GM06990 (cell line): ENCODE results near the gene APOBEC3C.
A peak's percentile ranks its signal among the peaks of the same experiment; 100 is the strongest.
"Not testable (repeated sequence)": the region's sequence is repeated elsewhere in the genome, so short reads cannot be mapped to it uniquely, and the experiment has no call there.

ENCODE experiments used
- DNase-seq: peaks from one replicate; pipeline ENCODE4 v3.0.0-alpha.2; 2011; ENCODE audit not compliant: insufficient read length; ENCODE audit errors: extremely low read depth
- H3K27me3 ChIP-seq: replicated peaks from 2 replicates; pipeline ENCODE4 v1.6.0; 2011; ENCODE audit warnings: low read length; ENCODE audit not compliant: control insufficient read depth, insufficient read depth
- H3K36me3 ChIP-seq: 2 replicates; pipeline ENCODE4 v1.5.1; 2011; ENCODE audit warnings: low read length; ENCODE audit not compliant: control insufficient read depth, insufficient read depth
- H3K4me3 ChIP-seq: replicated peaks from 2 replicates; pipeline ENCODE4 v1.5.1; 2011; ENCODE audit warnings: low read depth, mild to moderate bottlenecking, control low read depth, low read length
- CTCF ChIP-seq: IDR thresholded peaks from 2 replicates; pipeline ENCODE4 v1.5.1; 2011; ENCODE audit warnings: low read length, control low read depth, mild to moderate bottlenecking, inconsistent platforms; ENCODE audit not compliant: insufficient read depth, poor library complexity, severe bottlenecking

Gene APOBEC3C

GRCh38 chr22:39039306-39040126 is 25.5 kb downstream of the APOBEC3C start:
- no peaks in the 10 kb centered on the region for H3K27me3 ChIP-seq
- no peak for TF ChIP-seq CTCF
- peak overlapping the region; percentile 85 for H3K4me3 ChIP-seq
- H3K36me3 ChIP-seq: no peaks in the 10 kb centered on the region; the same call in 1 of the 2 replicates
- DNase-seq: no peak

GRCh38 chr22:39040155-39040537 is 26.1 kb downstream of the APOBEC3C start:
- H3K27me3 ChIP-seq, DNase-seq, H3K36me3 ChIP-seq: not testable (repeated sequence)
- peak overlapping the region; percentile 85 for H3K4me3 ChIP-seq

GRCh38 chr22:39040538-39041296 is 26.7 kb downstream of the APOBEC3C start, which contains the start of gene APOBEC3F:
TSS of gene APOBEC3F (plus strand) at chr22:39040864. CDS start at chr22:39040961, 97 bp downstream.
- not testable (repeated sequence) for H3K36me3 ChIP-seq, H3K27me3 ChIP-seq
- peak within 1 kb of the TSS; percentile 85 for H3K4me3 ChIP-seq
- DNase-seq: peak; percentile 49

- Histone ChIP-seq H3K27me3 (no peaks in the 10 kb centered on the region), H3K36me3 (peaks cover 1% of the 10 kb centered on the region), H3K4me3 (peak overlapping the region; percentile 85)
- no peak for TF ChIP-seq CTCF
- no peak for DNase-seq
Observed at GRCh38 chr22:39041908-39042307, 27.9 kb downstream of the APOBEC3C start.

- not testable (repeated sequence) for H3K4me3 ChIP-seq, H3K27me3 ChIP-seq, H3K36me3 ChIP-seq, DNase-seq
Observed at GRCh38 chr22:39043063-39043462, 29.0 kb downstream of the APOBEC3C start.

GRCh38 chr22:39045136-39045535 is 31.1 kb downstream of the APOBEC3C start:
- not testable (repeated sequence) for H3K4me3 ChIP-seq, DNase-seq, H3K27me3 ChIP-seq

GRCh38 chr22:39049486-39049885 is 35.4 kb downstream of the APOBEC3C start:
- DNase-seq, H3K4me3 ChIP-seq, H3K36me3 ChIP-seq, H3K27me3 ChIP-seq: not testable (repeated sequence)

More at GRCh38 chr22:39045136-39045535, 31.1 kb downstream of the APOBEC3C start:
- not testable (repeated sequence) for H3K36me3 ChIP-seq

- not testable (repeated sequence) for H3K27me3 ChIP-seq, H3K36me3 ChIP-seq, H3K4me3 ChIP-seq, DNase-seq
Observed at GRCh38 chr22:39051844-39052495, 37.9 kb downstream of the APOBEC3C start.
